Tongue (tissue), 2 donors: ENCODE data around the gene ZMYND12. TPM values are rescaled to one million over a fixed set of nuclear protein-coding genes. Genes with fewer than 3 reads are reported as not detected.

Experiments
- DNase-seq: peaks from one replicate; pipeline ENCODE4 v3.0.0-alpha.2; 2015
- total RNA-seq: library from RNA; depleted of rRNA; stranded (reverse); fragments of >200 nt; gene quantifications from one replicate; pipeline ENCODE4 v1.2.3, GENCODE V29; 2014

ZMYND12 gene
- total RNA-seq, 1 donor from 2014 or later: 0.72 TPM

GRCh38 chr1:42439940-42440339 is 15.9 kb downstream of the ZMYND12 start:
- DNase-seq: no peak

- DNase-seq: no peak
Observed at GRCh38 chr1:42434340-42434739, 21.5 kb downstream of the ZMYND12 start.

- DNase-seq: peak; percentile 47
Observed at GRCh38 chr1:42433369-42433768, 22.5 kb downstream of the ZMYND12 start.

GRCh38 chr1:42432714-42433113 is 23.1 kb downstream of the ZMYND12 start:
- DNase-seq: no peak

- no peak for DNase-seq
Observed at GRCh38 chr1:42431514-42431913, 24.3 kb downstream of the ZMYND12 start.

GRCh38 chr1:42430286-42431135 is 25.3 kb downstream of the ZMYND12 start:
- no peak for DNase-seq

- no peak for DNase-seq
Observed at GRCh38 chr1:42429603-42430002, 26.2 kb downstream of the ZMYND12 start.

GRCh38 chr1:42427240-42427639 is 28.6 kb downstream of the ZMYND12 start:
- DNase-seq: no peak

- no peak for DNase-seq
Observed at GRCh38 chr1:42424201-42424600, 31.6 kb downstream of the ZMYND12 start.

- DNase-seq: peak; percentile 75
Observed at GRCh38 chr1:42423681-42424080, 32.1 kb downstream of the ZMYND12 start.

GRCh38 chr1:42422737-42423136 is 33.1 kb downstream of the ZMYND12 start:
- DNase-seq: peak; percentile 74

GRCh38 chr1:42420911-42421585 is 34.8 kb downstream of the ZMYND12 start:
- DNase-seq: peak; percentile 97

- DNase-seq: peak; percentile 62
Observed at GRCh38 chr1:42420121-42420520, 35.7 kb downstream of the ZMYND12 start.

GRCh38 chr1:42419126-42419821 is 36.5 kb downstream of the ZMYND12 start:
- DNase-seq: peak; percentile 94

- DNase-seq: no peak
Observed at GRCh38 chr1:42418516-42418915, 37.3 kb downstream of the ZMYND12 start.

GRCh38 chr1:42417166-42417565 is 38.7 kb downstream of the ZMYND12 start:
- peak; percentile 91 for DNase-seq

GRCh38 chr1:42414551-42415496 is 41.0 kb downstream of the ZMYND12 start:
- no peak for DNase-seq

GRCh38 chr1:42403880-42404400 is 51.9 kb downstream of the ZMYND12 start:
- DNase-seq: no peak

- DNase-seq: no peak
Observed at GRCh38 chr1:42399315-42400100, 56.3 kb downstream of the ZMYND12 start.

- DNase-seq: no peak
Observed at GRCh38 chr1:42392967-42393848, 62.6 kb downstream of the ZMYND12 start.
